AG08395 (cell line): Measurements from ENCODE around the gene CABP2.
"Not testable (repeated sequence)": the region's sequence is repeated elsewhere in the genome, so short reads cannot be mapped to it uniquely, and the experiment has no call there.

Experiments used
- DNase-seq: peaks from one replicate; pipeline ENCODE4 v3.0.0; 2012; ENCODE audit warnings: mixed read lengths, low spot score

The CABP2 gene

GRCh38 chr11:67494371-67495233, 28.6 kb downstream of the CABP2 start:
- no peak for DNase-seq

GRCh38 chr11:67493548-67494370, 29.5 kb downstream of the CABP2 start:
- no peak for DNase-seq

- no peak for DNase-seq
These were observed 30.3 kb downstream of the CABP2 start for GRCh38 chr11:67492801-67493547.

GRCh38 chr11:67492069-67492727, 31.0 kb downstream of the CABP2 start:
- DNase-seq, result no peak

- DNase-seq, result no peak
These were observed 31.8 kb downstream of the CABP2 start for GRCh38 chr11:67491276-67492068.

- DNase-seq, result no peak
These were observed 32.5 kb downstream of the CABP2 start for GRCh38 chr11:67490727-67491065.

- no peak for DNase-seq
These were observed 33.1 kb downstream of the CABP2 start for GRCh38 chr11:67489885-67490726.

- no peak for DNase-seq
These were observed 33.9 kb downstream of the CABP2 start for GRCh38 chr11:67489203-67489884.

GRCh38 chr11:67486481-67487195, 36.6 kb downstream of the CABP2 start:
- no peak for DNase-seq

- DNase-seq, result not testable (repeated sequence)
These were observed 37.3 kb downstream of the CABP2 start for GRCh38 chr11:67485873-67486361.

GRCh38 chr11:67484847-67485311, 38.4 kb downstream of the CABP2 start:
- no peak for DNase-seq

GRCh38 chr11:67483831-67484665, 39.2 kb downstream of the CABP2 start:
- DNase-seq, result no peak

GRCh38 chr11:67482827-67483798, 40.1 kb downstream of the CABP2 start, which contains the start of gene AIP:
TSS of gene AIP (plus strand) at chr11:67483026. CDS start at chr11:67483159, 133 bp downstream.
- DNase-seq, result peak; percentile 100

GRCh38 chr11:67482275-67482826, 40.9 kb downstream of the CABP2 start:
- DNase-seq, result no peak

- DNase-seq, result not testable (repeated sequence)
These were observed 45.7 kb downstream of the CABP2 start for GRCh38 chr11:67477344-67478050.
